ENCODE measurements around the gene LMNB1.

Gene LMNB1

GRCh38 chr5:126744836-126745235 lies 32.1 kb upstream of the LMNB1 start:
- DNase-seq (ENCODE audit: low read depth), result no peak
- TF ChIP-seq MAX (IDR thresholded peaks at IDR 0.05; ENCODE audit: low read depth, low read length) (no peak), MYC (IDR thresholded peaks at IDR 0.05; ENCODE audit: low read depth, low read length) (no peak), POLR2A (IDR thresholded peaks at IDR 0.05; ENCODE audit: extremely low read depth, insufficient read length) (no peak), CTCF (IDR thresholded peaks at IDR 0.05; ENCODE audit: low read depth, low read length) (no peak)
- no peak overlapping the region for H3K4me3 ChIP-seq (ENCODE audit: low read depth, low read length)

GRCh38 chr5:126745259-126745992 lies 31.5 kb upstream of the LMNB1 start:
- DNase-seq (ENCODE audit: low read depth), result no peak
- TF ChIP-seq MYC (IDR thresholded peaks at IDR 0.05; ENCODE audit: low read depth, low read length) (no peak), MAX (IDR thresholded peaks at IDR 0.05; ENCODE audit: low read depth, low read length) (no peak), CTCF (IDR thresholded peaks at IDR 0.05; ENCODE audit: low read depth, low read length) (no peak), POLR2A (IDR thresholded peaks at IDR 0.05; ENCODE audit: extremely low read depth, insufficient read length) (no peak)
- no peak overlapping the region for H3K4me3 ChIP-seq (ENCODE audit: low read depth, low read length)

GRCh38 chr5:126746290-126746689 lies 30.6 kb upstream of the LMNB1 start:
- no peak overlapping the region for H3K4me3 ChIP-seq (ENCODE audit: low read depth, low read length)
- TF ChIP-seq MAX (IDR thresholded peaks at IDR 0.05; ENCODE audit: low read depth, low read length) (no peak), POLR2A (IDR thresholded peaks at IDR 0.05; ENCODE audit: extremely low read depth, insufficient read length) (no peak), CTCF (IDR thresholded peaks at IDR 0.05; ENCODE audit: low read depth, low read length) (no peak), MYC (IDR thresholded peaks at IDR 0.05; ENCODE audit: low read depth, low read length) (no peak)
- DNase-seq (ENCODE audit: low read depth), result peak; percentile 39

- TF ChIP-seq MYC (IDR thresholded peaks at IDR 0.05; ENCODE audit: low read depth, low read length) (no peak), CTCF (IDR thresholded peaks at IDR 0.05; ENCODE audit: low read depth, low read length) (no peak), POLR2A (IDR thresholded peaks at IDR 0.05; ENCODE audit: extremely low read depth, insufficient read length) (no peak), MAX (IDR thresholded peaks at IDR 0.05; ENCODE audit: low read depth, low read length) (no peak)
- H3K4me3 ChIP-seq (ENCODE audit: low read depth, low read length), result no peak overlapping the region
- DNase-seq (ENCODE audit: low read depth), result no peak
Measured at GRCh38 chr5:126752081-126752785, 24.7 kb upstream of the LMNB1 start.

GRCh38 chr5:126753227-126753626 lies 23.7 kb upstream of the LMNB1 start:
- TF ChIP-seq MAX (IDR thresholded peaks at IDR 0.05; ENCODE audit: low read depth, low read length) (no peak), MYC (IDR thresholded peaks at IDR 0.05; ENCODE audit: low read depth, low read length) (no peak)
- H3K4me3 ChIP-seq (ENCODE audit: low read depth, low read length), result no peak overlapping the region
- peak; percentile 50 for DNase-seq (ENCODE audit: low read depth)

GRCh38 chr5:126754609-126755008 lies 22.3 kb upstream of the LMNB1 start:
- no peak for TF ChIP-seq POLR2A (IDR thresholded peaks at IDR 0.05; ENCODE audit: extremely low read depth, insufficient read length)
- TF ChIP-seq MYC (IDR thresholded peaks at IDR 0.05; ENCODE audit: low read depth, low read length), result no peak
- DNase-seq (ENCODE audit: low read depth), result peak; percentile 83
- H3K4me3 ChIP-seq (ENCODE audit: low read depth, low read length), result no peak overlapping the region
